Mucosa of rectum (tissue), 2 donors: Measurements from ENCODE around the gene GRK5.
"Not testable (repeated sequence)": the region's sequence is repeated elsewhere in the genome, so short reads cannot be mapped to it uniquely, and the experiment has no call there.

ENCODE experiments used
- H3K27ac ChIP-seq, 2 donors: one replicate each; pipeline ENCODE4 v1.7.0; 2013; ENCODE audit warnings: inconsistent platforms in 2 of 2, low read depth in 2 of 2, low read length in 2 of 2
- H3K27me3 ChIP-seq, 2 donors: one replicate each; pipeline ENCODE4 v1.7.0; 2013; ENCODE audit warnings: low read length in 2 of 2; ENCODE audit not compliant: control insufficient read depth in 2 of 2, insufficient read depth in 2 of 2
- H3K36me3 ChIP-seq, 2 donors: one replicate each; pipeline ENCODE4 v1.7.0; 2013; ENCODE audit warnings: low read length in 2 of 2; ENCODE audit not compliant: control insufficient read depth in 2 of 2, insufficient read depth in 2 of 2
- H3K4me1 ChIP-seq, 2 donors: one replicate each; pipeline ENCODE4 v1.7.0; 2013; ENCODE audit warnings: low read length in 2 of 2, mild to moderate bottlenecking in 1 of 2; ENCODE audit not compliant: control insufficient read depth in 2 of 2, insufficient read depth in 2 of 2
- H3K4me3 ChIP-seq, 2 donors: one replicate each; pipeline ENCODE4 v1.7.0; 2013; ENCODE audit warnings: low read length in 2 of 2
- H3K9ac ChIP-seq, 2 donors: one replicate each; pipeline ENCODE4 v1.7.0; 2013; ENCODE audit warnings: low read length in 2 of 2, low read depth in 1 of 2, mild to moderate bottlenecking in 1 of 2
- H3K9me3 ChIP-seq, 2 donors: one replicate each; pipeline ENCODE4 v1.7.0; 2013; ENCODE audit warnings: low read length in 2 of 2; ENCODE audit not compliant: control insufficient read depth in 2 of 2
- donor health status: healthy.
- donor health status: Normal muscosa, but diverticular disease.

The GRK5 gene

DNA sequence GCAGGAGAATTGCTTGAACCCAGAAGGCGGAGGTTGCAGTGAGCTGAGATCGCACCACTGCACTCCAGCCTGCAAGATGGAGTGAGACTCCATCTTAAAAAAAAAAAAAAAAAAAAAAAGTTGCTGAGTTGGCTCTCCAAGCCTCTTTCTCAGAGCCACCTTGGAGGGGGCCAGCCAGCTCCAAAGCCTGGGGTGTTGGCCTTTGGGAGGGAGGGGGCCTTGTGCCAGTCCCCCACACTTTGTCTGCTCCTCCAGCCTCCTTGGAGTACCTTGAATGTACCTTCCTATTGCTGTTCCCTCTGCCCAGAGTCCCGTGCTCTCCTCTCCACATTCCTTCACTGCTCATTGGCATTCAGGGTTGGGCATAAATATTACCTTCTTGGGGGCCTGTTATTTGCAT lies 62.4 kb downstream of the GRK5 start:
- Histone ChIP-seq H3K27ac (no peak overlapping the region), H3K27me3 (no peaks in the 10 kb centered on the region), H3K4me3 (no peak overlapping the region), H3K9ac (no peak overlapping the region), H3K36me3 (no peaks in the 10 kb centered on the region), H3K4me1 (peaks cover 18 to 28% of the 10 kb centered on the region in 2 donors), H3K9me3 (no peaks in the 10 kb centered on the region)

DNA sequence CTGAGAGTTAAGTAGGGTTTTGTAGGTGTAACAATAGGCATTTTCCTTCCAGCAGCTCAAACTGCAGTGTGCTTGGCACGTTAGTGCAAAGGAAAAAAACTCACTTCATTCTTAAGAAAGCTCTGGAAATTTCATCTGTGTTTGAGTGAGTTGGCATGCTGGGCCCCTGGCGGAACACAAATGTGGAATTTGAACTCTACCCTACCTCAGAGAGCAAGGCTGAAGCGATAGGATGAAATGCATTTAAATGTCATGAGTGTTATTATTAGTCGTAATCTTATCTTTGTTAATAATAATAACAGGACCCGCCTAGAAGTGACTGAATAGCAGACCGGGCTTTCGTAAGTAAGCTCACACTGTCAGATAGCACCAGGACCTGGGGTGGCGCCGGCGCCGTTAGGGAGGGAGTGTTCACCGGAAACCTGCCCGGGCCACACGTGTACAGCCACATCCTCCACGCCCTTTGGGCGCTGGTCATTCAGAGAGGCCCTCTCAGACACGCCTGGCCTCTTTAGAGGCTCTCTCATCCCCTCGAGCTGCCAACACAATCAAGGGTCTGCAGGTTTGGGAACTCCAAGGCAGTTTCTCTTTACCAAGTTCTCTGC lies 63.5 kb downstream of the GRK5 start:
- H3K9me3 ChIP-seq: no peaks in the 10 kb centered on the region
- no peaks in the 10 kb centered on the region for H3K36me3 ChIP-seq
- H3K9ac ChIP-seq: peak overlapping the region; percentile 9 to 13
- no peaks in the 10 kb centered on the region for H3K27me3 ChIP-seq
- peaks cover 18 to 31% of the 10 kb centered on the region in 2 donors for H3K4me1 ChIP-seq
- peak overlapping the region; percentile 21 to 24 for H3K4me3 ChIP-seq
- peak overlapping the region; percentile 33 to 76 for H3K27ac ChIP-seq

DNA sequence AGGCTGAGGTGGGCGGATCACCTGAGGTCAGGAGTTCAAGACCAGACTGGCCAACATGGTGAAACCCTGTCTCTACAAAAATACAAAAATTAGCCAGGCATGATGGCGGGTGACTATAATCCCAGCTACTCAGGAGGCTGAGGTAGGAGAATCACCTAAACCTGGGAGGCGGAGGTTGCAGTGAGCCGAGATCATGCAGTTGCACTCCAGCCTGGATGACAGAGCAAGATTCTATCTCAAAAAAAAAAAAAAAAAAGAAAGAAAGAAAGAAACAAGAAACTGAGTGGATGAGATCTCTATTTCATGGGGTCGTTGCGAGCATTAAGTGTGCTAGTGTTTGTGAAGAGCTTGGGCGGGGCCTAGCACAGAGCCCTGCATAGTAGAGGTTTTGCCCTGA lies 65.0 kb downstream of the GRK5 start:
- Histone ChIP-seq H3K27ac (peak overlapping the region in 1 of 2 donors; percentile 33), H3K4me1 (peaks cover 18 to 31% of the 10 kb centered on the region in 2 donors)
- H3K9ac ChIP-seq: not testable (repeated sequence)

DNA sequence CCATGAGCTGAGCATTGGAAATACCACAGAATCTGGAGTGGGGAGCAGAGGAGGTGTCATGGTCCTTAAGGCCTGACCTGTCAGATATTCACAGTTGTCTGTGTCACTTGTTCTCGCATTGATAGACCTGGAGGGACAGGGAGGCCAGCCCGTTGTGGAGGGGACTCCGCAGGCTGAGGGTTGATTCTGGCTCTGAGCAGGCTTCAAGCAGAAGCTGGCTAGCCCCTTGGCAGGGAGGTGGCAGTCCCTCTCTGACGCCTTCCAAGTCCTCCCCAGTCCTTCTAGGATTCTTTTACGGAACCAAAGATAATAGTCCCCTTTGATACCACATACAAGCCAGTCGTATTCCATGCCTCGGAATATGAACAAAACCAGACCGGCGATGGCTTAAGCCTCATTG lies 65.4 kb downstream of the GRK5 start:
- H3K9ac ChIP-seq: no peak overlapping the region
- no peaks in the 10 kb centered on the region for H3K27me3 ChIP-seq
- H3K9me3 ChIP-seq: no peaks in the 10 kb centered on the region
- H3K4me3 ChIP-seq: no peak overlapping the region
- H3K4me1 ChIP-seq: peaks cover 18 to 29% of the 10 kb centered on the region in 2 donors
- H3K36me3 ChIP-seq: no peaks in the 10 kb centered on the region
- H3K27ac ChIP-seq: no peak overlapping the region

More for the DNA sequence above, 65.0 kb downstream of the GRK5 start:
- not testable (repeated sequence) for H3K9me3 ChIP-seq, H3K36me3 ChIP-seq, H3K27me3 ChIP-seq, H3K4me3 ChIP-seq

DNA sequence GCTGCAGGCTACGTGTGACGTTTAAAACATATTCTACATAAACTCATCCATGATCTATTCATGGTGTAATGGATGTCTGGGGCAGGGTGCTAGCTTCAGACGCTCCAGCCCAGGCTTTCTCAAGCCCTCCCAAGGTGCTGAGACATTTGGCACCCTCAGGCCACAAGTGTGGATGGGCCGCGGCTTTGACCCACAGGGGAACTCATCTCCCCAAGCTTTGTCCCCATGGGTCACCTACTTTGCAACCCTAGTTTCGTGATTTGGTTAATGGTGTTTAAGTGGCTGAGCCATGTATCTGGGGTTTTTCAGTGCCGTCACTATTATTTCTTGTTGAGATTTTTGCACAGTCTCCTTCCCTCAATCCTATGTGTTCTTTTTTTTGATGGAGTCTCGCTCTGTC lies 66.0 kb downstream of the GRK5 start:
- H3K36me3 ChIP-seq: no peaks in the 10 kb centered on the region
- H3K4me3 ChIP-seq: no peak overlapping the region
- peaks cover 18 to 29% of the 10 kb centered on the region in 2 donors for H3K4me1 ChIP-seq
- H3K9me3 ChIP-seq: no peaks in the 10 kb centered on the region
- H3K27me3 ChIP-seq: no peaks in the 10 kb centered on the region
- H3K9ac ChIP-seq: no peak overlapping the region
- no peak overlapping the region for H3K27ac ChIP-seq

DNA sequence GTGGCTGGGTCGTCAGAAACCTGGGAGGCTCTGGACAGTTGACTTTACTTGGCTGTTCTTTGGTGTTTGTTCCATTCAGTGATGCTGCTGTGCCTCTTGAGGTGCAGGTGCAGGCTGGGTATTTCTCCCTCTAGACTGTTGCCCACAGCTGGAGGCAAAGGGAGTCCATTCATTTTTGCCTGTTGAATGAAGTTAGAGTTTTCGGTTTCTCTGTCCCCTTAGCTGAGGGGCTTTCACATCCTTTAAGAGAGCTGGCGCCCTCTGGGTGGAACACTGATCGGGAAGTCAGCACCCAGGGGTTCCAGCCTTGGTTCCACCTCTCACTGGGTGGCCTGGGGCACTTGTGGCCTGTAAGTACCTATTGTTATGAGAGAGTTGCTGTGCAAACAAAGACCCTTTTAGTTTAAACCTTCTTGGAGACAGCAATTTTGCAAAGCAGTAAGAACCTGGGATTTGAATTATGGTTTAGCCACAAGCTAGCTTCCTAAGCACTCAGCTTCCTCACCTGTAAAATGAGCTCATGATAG lies 67.2 kb downstream of the GRK5 start:
- Histone ChIP-seq H3K4me1 (peaks cover 18 to 24% of the 10 kb centered on the region in 2 donors), H3K9ac (no peak overlapping the region), H3K9me3 (no peaks in the 10 kb centered on the region), H3K27me3 (no peaks in the 10 kb centered on the region), H3K36me3 (no peaks in the 10 kb centered on the region), H3K27ac (no peak overlapping the region), H3K4me3 (no peak overlapping the region)

DNA sequence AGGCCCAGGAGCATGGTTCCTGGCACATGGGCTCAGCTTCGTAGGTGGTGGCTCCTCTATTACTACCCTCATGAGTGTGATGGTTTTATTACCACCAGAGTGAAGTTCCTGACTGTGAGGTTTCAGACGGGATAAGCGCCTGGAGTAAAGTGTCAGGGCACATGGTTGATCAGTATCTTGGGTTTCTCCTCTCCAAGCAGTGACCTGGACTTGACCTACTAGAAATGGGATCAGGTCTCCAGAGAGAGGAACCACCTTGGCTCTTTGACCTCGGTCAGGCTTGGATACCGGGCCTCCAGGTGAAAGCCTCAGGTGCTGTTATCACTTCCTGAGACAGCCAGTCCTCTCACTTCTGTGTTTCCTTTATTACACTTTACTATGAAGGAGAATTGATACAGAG lies 67.7 kb downstream of the GRK5 start:
- peaks cover 18 to 24% of the 10 kb centered on the region in 2 donors for H3K4me1 ChIP-seq
- no peaks in the 10 kb centered on the region for H3K27me3 ChIP-seq
- no peak overlapping the region for H3K9ac ChIP-seq
- no peak overlapping the region for H3K4me3 ChIP-seq
- H3K27ac ChIP-seq: no peak overlapping the region
- H3K36me3 ChIP-seq: no peaks in the 10 kb centered on the region
- no peaks in the 10 kb centered on the region for H3K9me3 ChIP-seq

DNA sequence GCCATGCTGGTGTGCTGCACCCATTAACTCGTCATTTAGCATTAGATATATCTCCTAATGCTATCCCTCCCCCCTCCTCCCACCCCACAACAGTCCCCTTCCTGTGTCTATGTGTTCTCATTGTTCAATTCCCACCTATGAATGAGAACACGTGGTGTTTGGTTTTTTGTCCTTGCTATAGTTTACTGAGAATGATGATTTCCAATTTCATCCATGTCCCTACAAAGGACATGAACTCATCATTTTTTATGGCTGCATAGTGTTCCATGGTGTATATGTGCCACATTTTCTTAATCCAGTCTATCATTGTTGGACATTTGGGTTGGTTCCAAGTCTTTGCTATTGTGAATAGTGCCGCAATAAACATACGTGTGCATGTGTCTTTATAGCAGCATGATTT lies 68.8 kb downstream of the GRK5 start:
- H3K27me3 ChIP-seq, H3K9ac ChIP-seq, H3K9me3 ChIP-seq, H3K4me3 ChIP-seq, H3K27ac ChIP-seq, H3K36me3 ChIP-seq: not testable (repeated sequence)
- H3K4me1 ChIP-seq: peaks cover 13 to 19% of the 10 kb centered on the region in 2 donors

DNA sequence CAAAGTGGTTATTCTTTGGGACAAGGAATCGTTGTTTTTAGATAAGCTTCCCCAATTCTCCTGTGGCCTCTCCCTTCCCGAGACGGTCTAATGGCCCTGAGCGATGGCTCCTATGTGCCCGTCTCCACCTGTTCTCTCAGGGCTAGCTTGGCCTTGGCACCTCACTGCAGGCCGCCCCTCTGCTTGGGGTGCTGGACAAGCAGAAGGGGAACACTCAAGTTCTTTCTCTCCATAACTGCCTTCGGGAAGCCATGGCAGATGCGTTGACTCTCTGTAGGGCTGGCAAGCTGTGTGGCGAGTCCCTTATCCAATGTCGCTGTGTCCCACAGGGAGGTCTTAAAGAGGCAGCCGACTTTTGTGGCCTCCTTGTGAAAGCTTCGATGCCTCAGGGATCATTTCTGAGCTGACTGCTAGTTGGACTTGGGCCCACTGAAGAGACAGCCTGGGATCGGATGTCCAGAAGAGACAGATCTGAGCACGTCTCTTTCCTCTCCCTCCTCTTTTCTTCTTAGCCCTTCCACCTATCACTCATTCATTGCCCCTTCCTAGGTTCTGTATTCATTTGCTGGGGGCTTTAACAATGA lies 70.8 kb downstream of the GRK5 start:
- Histone ChIP-seq H3K27ac (no peak overlapping the region), H3K36me3 (no peaks in the 10 kb centered on the region), H3K4me3 (no peak overlapping the region), H3K4me1 (peaks cover 7 to 8% of the 10 kb centered on the region in 2 donors), H3K27me3 (no peaks in the 10 kb centered on the region), H3K9me3 (no peaks in the 10 kb centered on the region), H3K9ac (no peak overlapping the region)

DNA sequence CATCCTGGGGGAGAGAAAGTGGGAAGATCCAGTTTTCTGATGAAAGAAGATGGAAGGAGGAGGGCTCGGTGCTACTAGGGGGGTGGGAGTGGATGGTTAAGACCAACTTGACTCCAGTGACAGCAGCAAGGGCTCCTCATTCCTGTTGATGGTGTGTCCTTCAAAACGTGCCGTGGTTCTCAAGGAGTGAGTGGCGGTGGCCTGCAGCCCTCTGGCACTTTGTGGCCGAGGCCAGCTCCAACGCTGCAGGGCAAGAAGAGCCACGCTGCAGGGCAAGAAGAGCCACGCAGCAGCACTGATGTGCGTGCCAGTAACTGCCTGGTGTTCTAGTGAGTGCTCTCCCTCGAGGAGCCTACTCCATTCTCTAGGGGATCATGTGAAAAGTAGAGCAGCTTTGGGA lies 72.1 kb downstream of the GRK5 start:
- Histone ChIP-seq H3K9ac (no peak overlapping the region), H3K4me1 (peaks cover 12 to 15% of the 10 kb centered on the region in 2 donors), H3K9me3 (no peaks in the 10 kb centered on the region), H3K4me3 (no peak overlapping the region), H3K27ac (no peak overlapping the region), H3K36me3 (no peaks in the 10 kb centered on the region), H3K27me3 (no peaks in the 10 kb centered on the region)
